ACHN (cell line): ENCODE data around the gene WAS.
"Not testable (repeated sequence)": the region's sequence is repeated elsewhere in the genome, so short reads cannot be mapped to it uniquely, and the experiment has no call there.

ENCODE experiments used
- DNase-seq: peaks from one replicate; pipeline ENCODE4 v3.0.0-alpha.2; 2015
- in situ Hi-C: cut with HindIII; loops from 2 replicates; pipeline ENCODE4 v1.10.0; 2017; ENCODE audit warnings: low sequenced_read_pairs, low pct_ligation_motif_present, low pct_unique_long_range_greater_than_20kb

The WAS gene

DNA sequence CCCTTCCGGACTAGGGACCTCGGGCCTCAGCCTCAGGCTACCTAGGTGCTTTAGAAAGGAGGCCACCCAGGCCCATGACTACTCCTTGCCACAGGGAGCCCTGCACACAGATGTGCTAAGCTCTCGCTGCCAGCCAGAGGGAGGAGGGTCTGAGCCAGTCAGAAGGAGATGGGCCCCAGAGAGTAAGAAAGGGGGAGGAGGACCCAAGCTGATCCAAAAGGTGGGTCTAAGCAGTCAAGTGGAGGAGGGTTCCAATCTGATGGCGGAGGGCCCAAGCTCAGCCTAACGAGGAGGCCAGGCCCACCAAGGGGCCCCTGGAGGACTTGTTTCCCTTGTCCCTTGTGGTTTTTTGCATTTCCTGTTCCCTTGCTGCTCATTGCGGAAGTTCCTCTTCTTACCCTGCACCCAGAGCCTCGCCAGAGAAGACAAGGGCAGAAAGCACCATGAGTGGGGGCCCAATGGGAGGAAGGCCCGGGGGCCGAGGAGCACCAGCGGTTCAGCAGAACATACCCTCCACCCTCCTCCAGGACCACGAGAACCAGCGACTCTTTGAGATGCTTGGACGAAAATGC lies at the start of gene WAS:
Gene WAS, plus strand, starts transcription at position 389 of the 572 bp plus-strand sequence. Its CDS starts 55 bp downstream, at position 444.
- in situ Hi-C loops: no loop called here
- no peak for DNase-seq

DNA sequence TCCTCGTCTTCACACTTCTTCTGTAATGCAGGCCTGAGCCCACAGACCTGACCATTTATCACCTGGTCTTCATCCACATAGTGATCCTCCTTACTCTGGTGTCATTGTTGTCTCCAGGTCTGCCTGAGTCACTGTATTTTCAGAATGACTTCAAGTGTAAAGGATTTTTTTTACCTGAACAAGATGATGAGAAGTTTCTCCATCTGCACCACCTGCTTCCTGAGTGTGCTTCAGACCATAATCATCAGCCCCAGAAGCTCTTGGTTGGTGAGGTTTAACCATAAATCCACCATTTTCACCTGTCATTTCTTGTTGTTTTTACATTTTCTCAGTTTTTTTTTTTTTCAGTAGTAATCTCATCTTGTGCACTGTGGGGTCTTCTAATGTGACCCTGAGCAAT lies 47.3 kb upstream of the WAS start:
- in situ Hi-C loops: no loop called here
- no peak for DNase-seq

DNA sequence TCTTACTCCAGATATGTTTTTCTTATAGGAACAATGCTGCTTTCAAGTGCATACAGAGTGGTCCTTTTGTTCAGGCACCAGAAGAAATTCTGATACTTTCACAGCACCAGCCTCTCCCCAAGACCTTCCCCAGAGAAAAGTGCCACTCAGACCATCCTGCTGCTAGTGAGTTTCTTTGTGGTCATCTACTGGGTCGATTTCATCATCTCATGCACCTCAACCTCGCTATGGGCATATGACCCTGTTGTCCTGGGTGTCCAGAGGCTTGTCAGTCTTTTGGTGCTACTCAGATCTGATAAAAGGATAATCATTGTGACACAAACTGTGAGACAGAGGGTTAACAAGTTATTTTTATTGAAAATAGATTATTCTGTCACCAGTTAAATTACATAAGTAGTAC lies 46.8 kb upstream of the WAS start:
- DNase-seq: no peak
- in situ Hi-C loops: no loop called here

DNA sequence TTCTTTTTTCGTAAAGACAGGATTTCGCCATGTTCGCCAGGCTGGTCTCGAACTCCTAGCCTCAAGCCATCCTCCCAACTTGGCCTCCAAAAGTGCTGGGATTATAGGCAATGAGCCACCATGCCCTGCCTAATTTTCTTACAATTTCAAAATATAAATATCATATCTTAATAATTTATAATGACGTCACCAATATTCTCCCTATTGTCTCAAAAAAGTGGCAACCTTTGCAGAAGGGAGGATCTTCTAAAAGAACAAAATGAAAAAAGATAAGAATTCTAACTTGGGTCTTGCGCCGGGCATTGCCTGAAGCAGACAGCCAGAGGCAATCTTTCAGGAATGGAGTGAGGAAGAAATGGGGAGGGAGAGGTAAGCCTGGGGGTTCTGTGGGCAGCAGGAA lies 37.9 kb upstream of the WAS start:
- DNase-seq: no peak
- in situ Hi-C loops: no loop called here

DNA sequence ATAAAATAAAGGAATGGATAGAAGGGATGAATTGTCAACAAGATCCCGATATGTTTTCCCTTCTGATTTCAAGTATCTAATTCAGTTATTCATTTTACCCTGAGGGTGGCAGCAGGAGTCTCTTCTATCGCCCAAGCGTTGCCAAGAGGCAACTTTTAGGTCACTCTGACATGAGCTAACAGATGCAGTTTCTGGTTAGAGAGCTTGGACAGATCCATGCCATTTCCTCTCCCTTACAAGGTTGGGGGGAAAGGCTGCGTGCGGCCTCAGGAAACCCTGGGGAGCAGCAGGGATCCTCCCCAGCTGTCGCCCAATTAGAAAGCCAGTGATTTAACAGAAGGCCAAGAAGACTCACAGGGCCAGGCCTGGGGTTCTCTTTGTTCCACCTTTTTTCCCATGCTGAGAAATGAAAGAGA lies 35.3 kb upstream of the WAS start:
- peak; percentile 29 for DNase-seq
- in situ Hi-C loops: no loop called here

DNA sequence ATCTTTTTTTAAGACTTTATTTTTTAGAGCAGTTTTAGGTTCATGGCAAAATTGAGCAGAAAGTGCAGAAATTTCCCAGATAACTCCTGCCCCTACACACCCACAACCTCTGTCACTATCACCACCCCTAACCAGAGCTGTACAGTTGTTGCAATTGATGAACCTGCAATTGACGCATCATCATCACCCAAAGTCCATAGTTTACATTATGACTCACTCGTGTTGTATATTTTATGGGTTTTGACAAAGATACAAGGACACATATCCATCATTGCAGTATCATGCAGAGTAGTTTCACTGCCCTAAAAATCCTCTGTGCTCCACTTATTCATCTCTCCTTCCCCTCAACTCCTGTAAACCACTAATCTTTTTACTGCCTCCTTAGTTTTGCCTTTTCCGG lies 34.5 kb upstream of the WAS start:
- DNase-seq: no peak
- in situ Hi-C loops: no loop called here

DNA sequence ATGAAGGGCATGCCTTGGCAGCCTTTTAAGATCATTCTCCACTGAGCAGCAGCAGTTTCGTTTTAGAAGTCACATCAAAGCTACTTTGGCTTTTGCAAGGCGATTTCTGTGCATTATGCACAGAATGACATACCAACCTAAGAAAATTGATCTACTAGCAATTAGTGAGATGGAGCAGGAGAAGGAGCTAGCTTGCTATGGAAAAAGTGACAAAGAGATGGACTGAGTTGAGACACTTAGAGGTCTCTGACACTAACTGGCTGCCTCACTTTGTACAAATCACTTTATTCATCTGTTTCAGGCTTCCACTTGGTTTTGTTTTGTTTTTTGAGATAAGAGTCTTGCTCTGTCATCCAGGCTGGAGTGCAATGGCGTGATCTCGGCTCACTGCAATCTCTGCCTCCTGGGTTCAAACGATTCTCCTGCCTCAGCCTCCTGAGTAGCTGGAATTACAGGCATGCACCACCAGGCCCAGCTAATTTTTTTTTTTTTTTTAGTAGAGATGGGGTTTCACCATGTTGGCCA lies 31.5 kb upstream of the WAS start:
- DNase-seq, in situ Hi-C loops: not testable (repeated sequence)

DNA sequence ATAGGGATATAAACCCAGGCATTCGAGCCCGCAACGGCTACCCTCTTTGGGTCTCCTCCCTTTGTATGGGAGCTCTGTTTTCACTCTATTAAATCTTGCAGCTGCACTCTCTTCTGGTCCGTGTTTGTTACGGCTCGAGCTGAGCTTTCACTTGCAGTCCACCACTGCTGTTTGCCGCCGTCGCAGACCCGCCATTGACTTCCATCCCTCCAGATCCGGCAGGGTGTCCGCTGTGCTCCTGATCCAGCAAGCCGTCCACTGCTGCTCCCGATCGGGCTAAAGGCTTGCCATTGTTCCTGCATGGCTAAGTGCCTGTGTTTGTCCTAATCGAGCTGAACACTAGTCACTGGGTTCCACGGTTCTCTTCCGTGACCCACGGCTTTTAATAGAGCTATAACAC lies 28.9 kb upstream of the WAS start:
- in situ Hi-C loops, DNase-seq: not testable (repeated sequence)

DNA sequence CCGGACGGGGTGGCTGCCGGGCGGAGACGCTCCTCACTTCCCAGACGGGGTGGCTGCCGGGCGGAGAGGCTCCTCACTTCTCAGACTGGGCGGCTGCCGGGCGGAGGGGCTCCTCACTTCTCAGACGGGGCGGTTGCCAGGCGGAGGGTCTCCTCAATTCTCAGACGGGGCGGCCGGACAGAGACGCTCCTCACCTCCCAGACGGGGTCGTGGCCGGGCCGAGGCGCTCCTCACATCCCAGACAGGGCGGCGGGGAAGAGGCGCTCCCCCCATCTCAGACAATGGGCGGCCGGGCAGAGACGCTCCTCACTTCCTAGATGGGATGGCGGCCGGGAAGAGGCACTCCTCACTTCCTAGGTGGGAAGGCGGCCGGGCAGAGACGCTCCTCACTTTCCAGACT lies 23.9 kb upstream of the WAS start:
- in situ Hi-C loops, DNase-seq: not testable (repeated sequence)

DNA sequence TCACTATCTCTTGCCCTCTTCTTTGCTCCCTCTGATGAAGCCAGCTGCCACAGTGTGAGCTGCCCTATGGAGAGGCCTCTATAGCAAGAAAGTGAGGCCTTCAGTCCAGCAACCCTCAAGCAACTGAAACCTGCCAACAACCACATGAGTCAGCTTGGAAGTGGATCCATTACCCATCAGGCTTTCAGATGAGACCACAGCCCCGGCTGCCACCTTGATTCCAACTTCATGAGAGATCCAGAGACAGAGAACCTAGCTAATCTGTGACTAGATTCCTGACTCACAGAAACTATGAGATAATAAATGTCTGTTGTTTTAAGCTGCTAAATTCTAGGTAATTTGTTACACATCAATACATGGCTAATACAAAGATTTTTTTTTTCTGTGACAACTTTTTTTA lies 20.4 kb upstream of the WAS start:
- in situ Hi-C loops: no loop called here
- DNase-seq: no peak

DNA sequence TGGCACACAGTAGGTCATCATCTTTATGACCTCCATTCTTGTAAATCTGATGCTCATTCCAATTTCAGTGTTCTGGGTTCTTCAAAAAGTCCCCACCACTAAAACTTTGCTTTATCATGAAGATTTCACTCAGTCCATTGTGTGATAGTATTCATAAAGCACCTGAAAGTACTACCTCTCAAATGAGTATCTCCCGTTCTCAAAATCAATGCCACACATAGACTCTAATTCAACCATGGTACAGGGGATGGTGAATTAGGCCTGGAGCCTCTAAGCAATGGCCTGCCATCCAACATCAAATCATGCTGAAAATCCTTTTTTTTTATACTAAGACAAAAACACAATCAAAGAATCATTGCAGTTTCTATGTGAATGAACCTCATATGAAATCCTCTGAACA lies 19.4 kb upstream of the WAS start:
- in situ Hi-C loops: no loop called here
- DNase-seq: no peak

DNA sequence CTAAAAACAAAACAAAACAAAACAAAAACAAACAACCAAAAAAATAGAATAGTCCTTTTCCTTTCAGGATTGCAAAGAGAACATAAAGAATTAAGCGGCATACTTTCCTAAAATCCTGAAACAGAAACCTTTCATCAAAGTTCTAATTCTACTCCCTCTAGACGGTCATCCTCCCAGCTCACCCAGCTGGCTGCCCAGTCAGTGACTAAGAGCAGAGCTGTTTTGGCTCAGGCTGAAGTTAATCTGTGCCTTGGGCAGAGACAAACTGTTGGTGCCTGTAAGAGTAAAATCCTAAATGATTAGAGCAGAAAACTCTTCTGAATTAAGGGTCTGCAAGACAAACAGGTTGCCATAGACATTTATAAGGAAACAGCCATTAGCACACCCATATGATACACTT lies 17.6 kb upstream of the WAS start:
- in situ Hi-C loops: no loop called here
- DNase-seq: no peak

DNA sequence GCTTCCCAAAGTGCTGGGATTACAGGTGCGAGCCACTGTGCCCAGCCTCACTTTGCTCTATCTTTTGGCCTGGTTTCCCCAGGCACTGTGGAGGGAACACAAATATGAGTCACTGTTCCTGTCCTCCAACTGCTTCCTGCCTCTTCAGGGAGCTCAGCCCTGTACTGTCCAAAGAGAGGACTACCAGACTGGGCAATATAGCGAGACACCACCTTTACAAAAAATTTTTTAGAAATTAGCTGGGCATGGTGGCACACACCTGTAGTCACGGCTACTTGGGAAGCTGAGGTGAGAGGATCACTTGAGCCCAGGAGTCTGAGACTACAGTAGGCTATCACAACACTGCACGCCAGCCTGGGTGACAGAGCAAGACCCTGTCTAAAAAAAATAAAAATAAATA lies 16.9 kb upstream of the WAS start:
- in situ Hi-C loops: no loop called here
- DNase-seq: no peak

DNA sequence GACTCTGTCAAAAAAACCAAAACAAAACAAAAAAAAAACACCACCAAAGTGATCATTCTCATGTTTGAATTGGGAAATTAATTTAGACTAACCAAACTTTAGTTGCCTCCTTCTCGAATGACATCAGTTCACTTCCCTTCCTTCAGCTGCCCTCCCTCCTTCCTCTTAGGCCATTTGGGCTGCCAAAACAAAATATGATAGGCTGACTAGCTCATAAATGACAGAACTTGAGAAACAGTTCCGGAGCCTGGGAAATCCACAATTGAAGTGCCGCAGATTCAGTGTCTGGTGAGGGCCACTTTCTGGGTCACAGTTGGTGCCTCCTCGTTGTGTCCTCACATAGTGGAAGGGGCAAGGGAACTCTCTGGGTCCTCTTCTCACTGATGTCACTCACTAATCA lies 16.1 kb upstream of the WAS start:
- in situ Hi-C loops: no loop called here
- no peak for DNase-seq

DNA sequence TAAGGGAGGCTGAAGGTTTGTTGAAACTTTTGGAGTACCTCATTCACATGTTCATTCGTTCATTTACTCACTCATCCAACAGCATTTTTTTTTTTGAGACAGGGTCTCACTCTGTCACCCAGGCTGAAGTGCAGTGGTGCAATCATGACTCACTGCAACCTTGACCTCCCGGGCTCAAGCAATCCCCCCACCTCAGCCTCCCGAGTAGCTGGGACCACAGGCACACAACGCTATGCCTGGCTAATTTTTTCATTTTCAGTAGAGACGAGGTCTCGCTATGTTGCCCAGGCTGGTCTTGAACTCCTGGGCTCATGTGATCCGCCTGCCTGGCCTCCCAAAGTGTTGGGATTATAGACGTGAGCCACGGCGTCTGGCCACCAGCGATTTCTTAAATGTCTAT lies 15.4 kb upstream of the WAS start:
- in situ Hi-C loops: not testable (repeated sequence)

DNA sequence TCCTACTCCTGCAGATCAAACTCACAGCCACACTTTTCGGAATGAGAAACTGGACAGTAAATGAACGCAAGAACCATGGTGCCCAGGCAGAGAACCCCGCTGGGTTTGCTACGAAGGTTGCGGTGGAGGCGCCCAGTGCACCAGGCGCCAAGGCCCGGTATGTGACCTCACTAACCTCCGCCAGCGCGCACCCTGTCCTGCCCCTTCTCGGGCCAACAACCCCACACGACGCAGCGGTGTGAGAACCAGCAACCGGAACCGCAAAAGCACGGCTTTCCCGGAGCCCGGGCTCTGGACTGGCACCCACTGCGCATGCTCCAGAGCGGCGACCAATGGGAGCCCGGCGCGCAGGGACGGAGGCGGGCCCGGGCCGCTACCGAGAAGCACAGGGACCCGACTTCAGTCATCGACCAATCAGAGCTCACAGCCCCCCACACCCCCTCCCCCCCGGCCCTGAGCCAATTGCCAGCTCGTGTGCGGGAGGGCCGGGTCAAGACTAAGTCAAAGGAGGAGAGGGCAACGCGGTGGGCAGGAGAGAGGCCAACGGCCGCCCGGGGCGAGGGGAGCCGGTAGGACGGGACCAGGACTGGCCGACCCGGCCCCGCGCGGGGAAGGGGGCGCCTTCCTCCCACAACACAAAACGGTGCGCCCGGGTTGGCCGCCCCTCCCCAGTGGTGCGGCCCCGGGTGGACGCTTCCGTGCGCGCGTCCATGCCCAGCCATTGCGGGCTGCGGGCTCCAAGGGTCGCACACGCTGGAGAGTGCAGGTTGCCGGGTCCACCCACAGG lies 7.3 kb upstream of the WAS start:
- peak; percentile 78 for DNase-seq
- in situ Hi-C loops: no loop called here

More for the DNA sequence above, 15.4 kb upstream of the WAS start:
- not testable (repeated sequence) for DNase-seq

DNA sequence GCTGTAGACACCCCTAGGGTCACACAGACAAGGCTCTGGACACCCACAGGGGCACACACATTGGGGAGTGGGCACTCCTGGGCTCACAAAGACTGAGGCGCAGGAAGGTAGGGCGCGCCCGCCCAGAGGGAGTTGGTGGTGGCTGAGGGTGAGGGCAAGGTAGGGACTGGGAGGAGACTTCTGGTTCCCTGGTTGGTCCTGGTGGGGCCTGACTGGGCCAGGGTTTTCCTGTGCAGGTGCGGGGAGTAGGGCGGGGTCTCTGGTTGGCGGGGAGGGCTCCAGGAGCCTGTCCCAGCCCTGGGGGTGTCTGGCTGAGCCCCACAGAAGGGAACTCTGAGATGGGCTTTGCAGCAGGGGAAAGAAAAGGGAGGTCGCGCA lies 6.7 kb upstream of the WAS start:
- DNase-seq: peak; percentile 0
- in situ Hi-C loops: no loop called here

DNA sequence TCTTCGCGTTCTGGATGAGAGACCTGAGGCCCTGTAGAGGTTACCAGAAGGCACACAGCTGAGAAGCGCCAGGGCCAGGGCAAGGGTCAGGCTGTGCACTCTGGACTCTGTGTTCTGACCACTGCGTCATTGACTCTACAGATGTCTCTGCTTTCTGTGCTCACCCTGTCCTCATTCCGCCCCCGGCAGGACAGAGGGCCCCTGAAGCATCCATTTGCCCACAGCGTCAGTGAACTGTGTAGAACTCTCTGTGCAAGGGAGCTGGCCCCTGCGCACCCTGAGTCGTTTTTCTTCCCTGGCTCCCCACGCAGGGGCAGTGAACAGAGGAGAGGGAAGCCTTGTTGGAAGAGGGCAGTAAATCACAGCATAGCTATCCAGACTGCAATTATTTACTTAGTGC lies 6.1 kb upstream of the WAS start:
- no peak for DNase-seq
- in situ Hi-C loops: no loop called here

DNA sequence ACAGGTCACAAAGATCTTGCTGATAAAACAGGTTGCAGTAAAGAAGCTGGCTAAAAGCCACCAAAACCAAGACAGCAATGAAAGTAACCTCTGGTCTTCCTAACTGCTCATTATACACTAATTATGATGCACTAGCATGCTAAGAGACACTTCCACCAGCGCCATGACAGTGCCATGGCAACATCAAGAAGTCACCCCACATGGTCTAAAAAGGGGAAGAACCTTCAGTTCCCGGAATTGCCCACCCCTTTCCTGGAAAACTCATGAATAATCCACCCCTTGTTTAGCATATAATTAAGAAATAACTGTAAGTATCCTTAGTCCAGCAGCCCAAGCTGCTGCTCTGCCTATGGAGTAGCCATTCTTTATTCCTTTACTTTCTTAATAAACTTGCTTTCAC lies 3.1 kb upstream of the WAS start:
- in situ Hi-C loops: not testable (repeated sequence)

DNA sequence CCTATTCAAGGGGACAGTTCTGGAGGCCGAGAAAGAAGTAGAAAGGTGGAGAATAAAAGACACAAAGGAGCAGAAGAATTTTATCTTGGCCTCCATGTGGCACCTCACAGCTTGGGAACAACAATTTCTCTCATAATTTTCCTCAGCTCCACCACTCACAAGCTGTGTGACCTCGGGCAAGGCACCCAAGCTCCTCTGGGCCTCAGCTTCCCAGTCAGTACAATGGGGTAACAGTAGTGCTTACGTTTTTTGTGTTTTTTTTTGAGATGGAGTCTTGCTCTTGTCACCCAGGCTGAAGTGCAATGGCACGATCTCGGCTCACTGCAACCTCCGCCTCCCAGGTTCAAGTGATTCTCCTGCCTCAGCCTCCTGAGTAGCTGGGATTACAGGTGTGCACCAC lies 2.7 kb upstream of the WAS start:
- in situ Hi-C loops: not testable (repeated sequence)

More for the DNA sequence above, 3.1 kb upstream of the WAS start:
- not testable (repeated sequence) for DNase-seq

More for the DNA sequence above, 2.7 kb upstream of the WAS start:
- DNase-seq: not testable (repeated sequence)
